K562 (cell line): Measurements from ENCODE around the gene PTRH2. TPM values are rescaled to one million over a fixed set of nuclear protein-coding genes. Genes with fewer than 3 reads are reported as not detected.
A peak's percentile ranks its signal among the peaks of the same experiment; 100 is the strongest.

ENCODE experiments used
- ATAC-seq: fragments of 200-7000 bp; cut with Tn5 transposase; 3 replicates; pipeline ENCODE4 v1.9.1; 2020; ENCODE audit warnings: moderate library complexity
- BruUV-seq: library from RNA; stranded (reverse); fragments of 400-500 nt; replicated peaks from 2 replicates; lab custom pipeline; 2021; lab: Mats Ljungman, UMichigan
- CTCF ChIA-PET: fragments of 300-600 bp; formaldehyde crosslinking; extraction: SDS; loops from one replicate; lab custom pipeline; 2021; ENCODE audit warnings: low intra/inter-chr PET ratio; lab: Yijun Ruan, JAX
- POLR2A ChIA-PET: fragments of 300-600, 350-650 bp; sonication (Branson Sonifier 250); formaldehyde crosslinking; extraction: SDS; loops from one replicate; lab custom pipeline; 2021; ENCODE audit warnings: antibody characterized with exemption, inconsistent platforms; lab: Yijun Ruan, JAX
- DNase-seq, 4 experiments: peaks; one replicate each; pipeline versions ENCODE4 v3.0.0 to v3.0.0-alpha.2; 2011 to 2018; ENCODE audit warnings: low spot score in 3 of 4, mixed read lengths in 3 of 4; ENCODE audit errors: extremely low read depth in 1 of 4
- FAIRE-seq: peaks from 2 replicates; lab custom pipeline; 2011; peaks lifted over from hg19 to GRCh38; lab: Jason Lieb, UNC
- H2AFZ ChIP-seq: 2 replicates; pipeline ENCODE4 v1.6.0; 2011; ENCODE audit warnings: low read depth, low read length, control low read depth, inconsistent platforms
- H3K27ac ChIP-seq: fragments of 200-600 bp; 3 replicates; pipeline ENCODE4 v1.8.0; 2011; ENCODE audit warnings: low read depth, mild to moderate bottlenecking, control low read depth, inconsistent platforms, low read length, moderate library complexity, mixed read lengths; ENCODE audit errors: extremely low read depth
- H3K27me3 ChIP-seq, 2 experiments: fragments of 300-600 bp in 1 of 2; 2 replicates in 1 of 2; 3 replicates in 1 of 2; pipeline versions ENCODE4 v1.6.0 to v1.8.0; 2011; ENCODE audit warnings: inconsistent platforms in 2 of 2, low read length in 2 of 2, mild to moderate bottlenecking in 1 of 2, mixed read lengths in 1 of 2, moderate library complexity in 1 of 2; ENCODE audit not compliant: control insufficient read depth in 2 of 2, insufficient read depth in 2 of 2
- H3K36me3 ChIP-seq: fragments of 300-600 bp; 3 replicates; pipeline ENCODE4 v1.8.0; 2011; ENCODE audit warnings: mild to moderate bottlenecking, low read length, inconsistent platforms; ENCODE audit not compliant: control insufficient read depth, insufficient read depth
- H3K4me1 ChIP-seq, 2 experiments: fragments of 200-600 bp in 1 of 2; replicated peaks in 1 of 2; 2 replicates in 1 of 2; 3 replicates in 1 of 2; pipeline versions ENCODE4 v1.5.1 to v1.8.0; 2011; ENCODE audit warnings: inconsistent platforms in 2 of 2, low read length in 2 of 2, mild to moderate bottlenecking in 1 of 2, mixed read lengths in 1 of 2, moderate library complexity in 1 of 2; ENCODE audit not compliant: control insufficient read depth in 2 of 2, insufficient read depth in 2 of 2
- H3K4me2 ChIP-seq: 2 replicates; pipeline ENCODE4 v1.6.1; 2011; ENCODE audit warnings: low read length, control low read depth, inconsistent platforms, mixed read lengths; ENCODE audit not compliant: insufficient read depth
- H3K4me3 ChIP-seq: fragments of 200-600 bp; sonication (generic), shearing (Covaris generic); 2 replicates; pipeline ENCODE4 v1.5.1; 2016; ENCODE audit warnings: control low read depth, inconsistent platforms
- H3K79me2 ChIP-seq: fragments of 200-600 bp; 3 replicates; pipeline ENCODE4 v1.8.0; 2011; ENCODE audit warnings: low read length, inconsistent platforms; ENCODE audit not compliant: control insufficient read depth, insufficient read depth
- H3K9ac ChIP-seq, 2 experiments: 2 replicates each; pipeline versions ENCODE4 v1.6.0 to v1.6.1; 2011; ENCODE audit warnings: low read depth in 2 of 2, low read length in 2 of 2, control low read depth in 1 of 2, inconsistent platforms in 1 of 2, mild to moderate bottlenecking in 1 of 2, mixed read lengths in 1 of 2; ENCODE audit not compliant: insufficient read depth in 1 of 2
- H3K9me1 ChIP-seq: one replicate; pipeline ENCODE4 v1.6.0; 2011; ENCODE audit warnings: inconsistent platforms, mild to moderate bottlenecking, low read length, moderate library complexity; ENCODE audit not compliant: control insufficient read depth, insufficient read depth
- H3K9me3 ChIP-seq: replicated peaks from 2 replicates; pipeline ENCODE4 v1.5.1; 2011; ENCODE audit warnings: low read depth, low read length, inconsistent platforms; ENCODE audit not compliant: control insufficient read depth, insufficient read depth
- H4K20me1 ChIP-seq: replicated peaks from 2 replicates; pipeline ENCODE4 v1.6.1; 2011; ENCODE audit warnings: low read length, inconsistent platforms, mixed read lengths; ENCODE audit not compliant: control insufficient read depth, insufficient read depth
- FOXK2 ChIP-seq, 2 experiments: fragments of 450-650 bp; IDR thresholded peaks in 1 of 2; conservative IDR thresholded peaks in 1 of 2; 2 replicates each; pipeline ENCODE4 v1.6.1; 2016; ENCODE audit warnings: low read depth in 2 of 2, mild to moderate bottlenecking in 1 of 2
- MAFF ChIP-seq: IDR thresholded peaks from 2 replicates; pipeline ENCODE4 v1.6.1; 2012; ENCODE audit warnings: low read length, improper control_type of control experiment
- MAFG ChIP-seq: fragments of 450-650 bp; conservative IDR thresholded peaks from 2 replicates; pipeline ENCODE4 v1.6.1; 2016; ENCODE audit warnings: missing genetic modification characterization, missing compliant biosample characterization
- RAD51 ChIP-seq: fragments of 450-650 bp; IDR thresholded peaks from 2 replicates; pipeline ENCODE4 v1.7.1; 2016; ENCODE audit warnings: low read depth, mild to moderate bottlenecking, borderline replicate concordance
- RBM25 ChIP-seq: fragments of 200-400 bp; formaldehyde crosslinking; IDR thresholded peaks from 2 replicates; pipeline ENCODE4 v1.6.1; 2018; ENCODE audit warnings: low read length, low read depth, moderate library complexity; ENCODE audit not compliant: severe bottlenecking
- STAT5A ChIP-seq: IDR thresholded peaks from 2 replicates; pipeline ENCODE4 v1.6.1; 2012; ENCODE audit warnings: low read length, inconsistent platforms, borderline replicate concordance
- ZNF316 ChIP-seq: fragments of 450-650 bp; IDR thresholded peaks from 2 replicates; pipeline ENCODE4 v1.6.1; 2016
- ZNF77 ChIP-seq: fragments of 250-450 bp; sonication (Bioruptor Pico); IDR thresholded peaks from 2 replicates; pipeline ENCODE4 v1.5.0; 2020
- WGBS: fragments of 100-300 bp; shearing (Covaris generic); methylation state at CpG from one replicate; pipeline ENCODE4 v1.1.6; 2016; ENCODE audit warnings: low coverage, mixed read lengths; ENCODE audit not compliant: insufficient coverage; ENCODE audit errors: missing lambda C conversion rate; 5-methylcytosine and 5-hydroxymethylcytosine counted together
- in situ Hi-C: fragments of 300-500 bp; cut with MboI; formaldehyde crosslinking; loops from 4 replicates; pipeline ENCODE4 v1.15.0; 2018; ENCODE audit warnings: inconsistent platforms, mixed read lengths
- intact Hi-C: fragments of 100-400 bp; cut with micrococcal nuclease; formaldehyde crosslinking; loops from 2 replicates; pipeline ENCODE4 v1.14.2; 2022
- polyA plus RNA-seq, 8 experiments: library from polyadenylated mRNA; depleted of rRNA in 4 of 8; stranded (reverse) in 5 of 8; unstranded in 3 of 8; fragments of >200 nt; fragmentation: Nextera tagmentation in 2 of 8; fragmentation: Illumina TruSeq in 1 of 8; extraction: Ambion mirVana in 2 of 8; extraction: Trizol in 1 of 8; gene quantifications; 2 replicates each; pipeline versions ENCODE4 v1.2.1 to v1.2.3, GENCODE V29; 2011 to 2014; ENCODE audit warnings: inconsistent platforms in 1 of 8, missing spikeins in 1 of 8
- total RNA-seq, 7 experiments: library from RNA; depleted of rRNA in 6 of 7; stranded (reverse); fragments of >200 nt in 6 of 7; fragmentation: Illumina TruSeq in 2 of 7; extraction: Trizol in 2 of 7; gene quantifications; 2 replicates each; pipeline versions ENCODE4 v1.2.1 to v1.2.3, GENCODE V29; 2011 to 2021; ENCODE audit warnings: low replicate concordance in 1 of 7

The PTRH2 gene
- total and polyA plus RNA-seq, 9 of the 15 experiments (the other 6 are each of a cell fraction or from before 2014, with no cell fraction given), result 53.1 to 210 (median 126) TPM

GRCh38 chr17:59743842-59744241 lies 36.6 kb upstream of the PTRH2 start:
- POLR2A ChIA-PET, result no interaction called here
- no peak overlapping the region for H3K9ac ChIP-seq
- no peak for ATAC-seq
- no peaks in the 10 kb centered on the region for H3K9me1 ChIP-seq
- H3K4me1 ChIP-seq, result no peaks in the 10 kb centered on the region
- intact Hi-C loops, result loop anchor here (10.0 kb wide), 1 partner anchor 219 kb away; no protein-coding TSS in a partner anchor
- CTCF ChIA-PET, result interaction anchor here (1.0 to 1.7 kb wide), 2 partner anchors 10 to 109 kb away, joined by 5 read pairs; no protein-coding TSS in a partner anchor
- no peaks in the 10 kb centered on the region for H3K27me3 ChIP-seq
- H3K79me2 ChIP-seq, result no peaks in the 10 kb centered on the region
- BruUV-seq, result no TSS peak
- H3K36me3 ChIP-seq, result peaks cover 22% of the 10 kb centered on the region; the same call in 2 of the 3 replicates
- in situ Hi-C loops, result no loop called here
- no peak for DNase-seq
- H4K20me1 ChIP-seq, result no peaks in the 10 kb centered on the region
- no peak overlapping the region for H3K27ac ChIP-seq
- 90% methylated on average over 4 of the region's 4 CpGs for WGBS
- no peak overlapping the region for H3K4me2 ChIP-seq
- no peak overlapping the region for H3K4me3 ChIP-seq
- no peak overlapping the region for H2AFZ ChIP-seq
- TF ChIP-seq MAFG (tag), result peak; percentile 29; the same call in 1 of the 2 replicates
- TF ChIP-seq RAD51, result no peak
- no peak for TF ChIP-seq ZNF77 (CRISPR knock-in tag)
- TF ChIP-seq RBM25, result peak; percentile 25
- TF ChIP-seq STAT5A, result no peak
- 0 out of 2 replicates have a peak, but pooled peaks have one; percentile 18 for TF ChIP-seq MAFF
- no peak for TF ChIP-seq FOXK2 (conservative IDR thresholded peaks at IDR 0.05 in 1 of 2, IDR thresholded peaks at IDR 0.05 in 1 of 2; ENCODE audit: low read depth in 2 of 2)
- TF ChIP-seq ZNF316, result peak; percentile 77
- no peak for FAIRE-seq
- H3K9me3 ChIP-seq, result no peaks in the 10 kb centered on the region
